Measurements from ENCODE around the gene ZNF77.

DNA sequence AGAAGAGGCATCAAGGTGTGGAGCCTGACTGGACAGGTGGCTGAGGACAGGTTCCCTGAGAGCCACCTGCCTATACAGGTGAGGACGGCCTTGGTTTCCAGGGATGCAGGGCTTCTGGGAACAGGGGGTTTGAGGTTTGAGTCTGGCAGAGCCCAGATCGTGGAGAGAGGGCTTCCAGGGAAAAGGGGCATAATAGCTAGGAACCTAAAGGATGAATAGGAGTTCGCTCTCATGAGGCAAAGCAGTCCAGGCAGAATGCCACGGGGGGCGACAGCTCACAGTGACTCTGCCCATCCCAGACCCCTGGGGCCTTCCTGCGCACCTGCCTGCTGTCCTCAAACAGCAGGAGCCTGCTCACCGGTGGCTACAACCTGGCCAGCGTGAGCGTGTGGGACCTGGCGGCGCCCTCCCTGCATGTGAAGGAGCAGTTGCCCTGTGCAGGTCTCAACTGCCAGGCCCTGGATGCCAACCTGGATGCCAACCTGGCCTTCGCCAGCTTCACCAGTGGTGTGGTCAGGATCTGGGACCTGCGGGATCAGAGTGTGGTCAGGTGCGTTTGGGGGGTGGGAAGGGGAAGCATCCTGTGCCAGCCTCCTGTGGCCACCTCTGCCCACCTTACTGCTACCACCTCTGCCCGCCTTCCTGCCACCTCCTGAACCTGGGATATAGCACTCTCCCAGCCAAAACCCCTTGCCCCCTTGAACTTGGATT is 44.6 kb upstream of the ZNF77 start:
- no peak for TF ChIP-seq POLR2A (IDR thresholded peaks at IDR 0.05)
- TF ChIP-seq, protein P1, sequence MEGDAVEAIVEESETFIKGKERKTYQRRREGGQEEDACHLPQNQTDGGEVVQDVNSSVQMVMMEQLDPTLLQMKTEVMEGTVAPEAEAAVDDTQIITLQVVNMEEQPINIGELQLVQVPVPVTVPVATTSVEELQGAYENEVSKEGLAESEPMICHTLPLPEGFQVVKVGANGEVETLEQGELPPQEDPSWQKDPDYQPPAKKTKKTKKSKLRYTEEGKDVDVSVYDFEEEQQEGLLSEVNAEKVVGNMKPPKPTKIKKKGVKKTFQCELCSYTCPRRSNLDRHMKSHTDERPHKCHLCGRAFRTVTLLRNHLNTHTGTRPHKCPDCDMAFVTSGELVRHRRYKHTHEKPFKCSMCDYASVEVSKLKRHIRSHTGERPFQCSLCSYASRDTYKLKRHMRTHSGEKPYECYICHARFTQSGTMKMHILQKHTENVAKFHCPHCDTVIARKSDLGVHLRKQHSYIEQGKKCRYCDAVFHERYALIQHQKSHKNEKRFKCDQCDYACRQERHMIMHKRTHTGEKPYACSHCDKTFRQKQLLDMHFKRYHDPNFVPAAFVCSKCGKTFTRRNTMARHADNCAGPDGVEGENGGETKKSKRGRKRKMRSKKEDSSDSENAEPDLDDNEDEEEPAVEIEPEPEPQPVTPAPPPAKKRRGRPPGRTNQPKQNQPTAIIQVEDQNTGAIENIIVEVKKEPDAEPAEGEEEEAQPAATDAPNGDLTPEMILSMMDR (IDR thresholded peaks at IDR 0.05): no peak
